HG03521 (cell line): ENCODE measurements around the gene NTM.
A peak's percentile ranks its signal among the peaks of the same experiment; 100 is the strongest.

ENCODE experiments used
- ATAC-seq: cut with Tn5 transposase; IDR thresholded peaks from one replicate; pipeline ENCODE4 v1.9.1; 2021; ENCODE audit warnings: mild to moderate bottlenecking, moderate library complexity; ENCODE audit not compliant: unreplicated experiment

NTM gene

GRCh38 chr11:132256528-132257279 is 886.3 kb downstream of the NTM start:
- ATAC-seq, result no peak

GRCh38 chr11:132257871-132258270 is 887.5 kb downstream of the NTM start:
- ATAC-seq, result no peak

- ATAC-seq, result no peak
Measured at GRCh38 chr11:132258875-132259274, 888.5 kb downstream of the NTM start.

DNA sequence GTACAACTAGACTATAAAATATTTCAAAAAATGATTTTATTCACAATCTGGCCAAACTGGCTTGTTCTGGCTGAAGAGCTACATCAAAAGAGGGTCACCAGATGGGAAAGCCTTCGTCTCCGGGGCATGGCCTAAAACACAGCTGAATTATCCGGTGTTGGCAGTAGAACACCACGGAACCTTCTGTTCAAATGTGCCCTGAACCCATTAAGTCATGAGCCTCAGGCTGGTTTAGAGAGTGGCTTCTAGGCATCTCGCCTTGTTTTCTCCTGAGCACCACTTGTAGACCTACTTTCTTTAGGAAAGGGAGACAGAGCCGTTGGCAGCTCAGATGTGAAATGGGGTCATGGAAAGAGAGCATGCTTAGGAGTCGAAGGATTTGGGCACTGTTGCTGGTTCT is 890.2 kb downstream of the NTM start:
- ATAC-seq, result no peak

- ATAC-seq, result no peak
Measured at GRCh38 chr11:132263241-132263640, 892.8 kb downstream of the NTM start.

DNA sequence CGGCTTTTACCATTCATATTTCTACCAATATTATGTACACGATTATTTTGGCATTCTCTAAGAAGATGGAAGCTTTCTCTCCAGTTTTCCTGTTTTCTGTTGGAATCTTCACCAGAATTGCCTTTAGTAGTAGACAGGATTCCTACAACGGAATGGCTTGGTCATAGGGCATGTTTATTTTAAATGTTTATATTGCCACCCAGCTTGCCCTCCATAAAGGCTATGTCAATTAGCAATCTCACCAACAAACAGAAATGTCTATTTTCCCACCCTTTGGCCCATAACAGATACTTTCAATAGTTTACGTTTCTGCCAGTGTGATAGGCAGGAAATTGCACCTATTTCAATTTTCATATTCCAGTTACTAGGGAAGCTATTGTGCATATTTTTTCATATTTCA is 893.5 kb downstream of the NTM start:
- no peak for ATAC-seq

DNA sequence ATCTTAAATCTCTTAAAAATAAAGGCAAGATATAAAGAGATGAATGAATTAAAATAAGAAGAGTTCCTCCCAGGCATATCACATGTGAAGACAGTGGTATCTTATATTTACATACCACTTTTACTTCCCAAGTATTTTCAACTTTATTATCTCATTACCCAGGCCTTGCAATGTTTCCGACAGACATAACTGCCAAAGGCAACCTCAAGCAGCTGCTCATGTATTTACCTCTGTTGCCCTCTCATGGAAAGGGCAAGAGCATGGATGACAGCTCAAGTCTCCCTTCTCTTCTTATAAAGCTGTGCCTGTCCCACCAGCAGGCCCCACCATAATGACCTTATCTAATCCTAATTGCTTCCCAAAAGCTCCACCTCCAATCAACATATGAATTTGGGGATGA is 894.2 kb downstream of the NTM start:
- ATAC-seq, result no peak

- peak; percentile 50 for ATAC-seq
Measured at GRCh38 chr11:132278801-132279574, 908.6 kb downstream of the NTM start.

- ATAC-seq, result no peak
Measured at GRCh38 chr11:132284048-132284447, 913.6 kb downstream of the NTM start.

DNA sequence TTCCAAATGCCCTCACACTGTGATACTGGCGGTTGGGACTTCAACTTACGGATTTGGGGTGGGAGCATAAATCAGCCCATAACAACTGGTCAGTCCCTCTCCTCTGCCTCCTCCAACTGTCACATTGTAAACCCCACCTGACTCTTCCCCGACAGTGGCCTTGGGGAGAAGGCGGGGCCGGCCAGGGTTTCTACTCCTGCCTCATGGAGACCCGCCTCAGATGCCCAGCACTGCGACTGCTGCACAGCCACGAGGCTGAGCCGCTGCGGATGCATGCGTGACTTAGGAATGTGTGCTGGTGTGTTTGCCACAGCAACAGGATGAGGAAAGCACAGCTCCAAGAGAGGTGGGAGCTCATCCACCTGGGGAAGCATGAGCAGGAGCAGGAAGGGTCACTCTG is 914.2 kb downstream of the NTM start:
- no peak for ATAC-seq

GRCh38 chr11:132285631-132286030 is 915.2 kb downstream of the NTM start:
- ATAC-seq, result no peak

DNA sequence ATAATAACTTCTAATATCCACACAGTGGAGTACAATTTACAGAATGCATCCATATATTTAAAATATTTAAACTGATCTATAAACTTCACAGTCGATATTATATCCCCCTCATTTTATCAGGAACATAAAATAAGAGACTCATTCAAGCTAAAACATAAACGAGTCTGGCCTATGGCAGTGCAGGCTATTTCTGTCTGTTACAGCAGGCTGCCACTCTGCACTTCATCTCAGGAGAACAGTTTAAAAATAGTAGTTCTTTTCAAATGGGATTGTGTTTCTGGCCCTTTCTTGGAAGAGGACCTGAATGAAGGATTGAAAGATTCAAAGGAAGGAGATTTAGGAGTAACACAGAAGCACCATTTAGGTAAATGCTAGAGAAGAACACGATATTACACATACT is 915.7 kb downstream of the NTM start:
- no peak for ATAC-seq

DNA sequence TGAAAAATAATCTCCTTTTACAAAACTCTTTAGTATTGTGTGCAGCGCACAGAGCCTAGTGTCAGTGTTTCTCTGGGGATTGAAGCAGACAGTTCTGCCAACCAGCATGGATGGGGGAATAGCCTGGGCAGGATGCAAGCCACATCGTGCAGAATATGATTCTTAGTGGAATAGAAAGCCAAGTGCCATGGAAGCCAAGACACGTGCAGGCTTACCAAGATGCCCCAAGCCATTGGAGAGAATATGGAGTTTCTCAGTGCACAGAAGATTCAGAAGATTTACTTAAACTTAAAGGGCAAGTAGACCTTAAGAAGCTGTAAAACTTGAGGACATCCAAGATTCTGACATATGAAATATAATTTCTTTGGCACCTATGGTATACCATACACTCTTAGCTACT is 917.6 kb downstream of the NTM start:
- ATAC-seq, result no peak

DNA sequence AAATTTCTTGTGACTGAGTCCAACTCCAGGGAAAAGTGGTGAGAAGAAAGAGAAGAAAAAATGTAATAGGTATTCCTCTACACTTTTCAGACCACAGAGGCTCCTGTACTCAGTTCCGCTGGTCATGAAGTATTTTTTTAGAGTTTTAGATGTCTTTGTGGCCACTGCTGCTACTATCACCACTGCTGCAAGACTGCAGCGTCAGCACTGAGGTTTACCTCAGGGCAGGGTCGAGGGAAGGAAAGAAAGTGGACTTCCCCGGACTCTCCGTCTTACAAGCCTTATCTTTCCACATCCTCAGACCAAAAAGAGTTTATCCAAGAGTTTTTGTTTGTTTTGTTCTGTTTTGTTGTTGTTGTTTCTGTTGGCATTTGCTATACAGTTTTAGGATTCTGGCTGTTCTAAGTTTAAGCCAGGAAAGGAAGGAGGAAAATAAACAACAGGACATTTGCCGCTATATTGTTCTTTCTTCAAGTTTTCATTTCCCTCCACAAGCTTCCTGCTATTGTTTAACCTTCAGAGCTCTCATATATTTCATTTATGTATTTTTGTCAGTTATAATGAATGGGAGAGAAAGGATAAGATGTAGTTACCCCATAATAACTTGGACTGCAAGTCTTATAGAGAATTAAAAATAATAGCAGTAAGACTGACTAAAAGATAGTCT is 919.3 kb downstream of the NTM start:
- no peak for ATAC-seq

DNA sequence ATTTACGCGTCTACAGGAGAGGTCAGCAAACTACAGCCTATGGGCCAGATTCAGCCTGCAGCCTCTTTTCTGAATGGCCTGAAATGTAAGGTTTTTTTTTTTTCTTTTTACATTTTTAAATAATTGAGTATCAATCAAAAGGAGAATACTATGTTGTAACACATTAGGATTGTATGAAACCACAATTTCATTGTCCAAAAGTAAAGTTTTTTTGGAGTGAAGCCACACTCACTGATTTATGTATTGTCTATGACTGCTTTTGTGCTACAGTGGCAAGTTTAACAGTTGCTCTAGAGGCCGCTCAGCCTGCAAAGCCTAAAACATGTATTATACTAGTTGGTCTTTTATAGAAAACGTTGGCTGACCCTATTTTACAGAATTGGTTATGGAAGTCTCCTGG is 923.2 kb downstream of the NTM start:
- ATAC-seq, result no peak

GRCh38 chr11:132296946-132297610 is 926.7 kb downstream of the NTM start:
- ATAC-seq, result no peak

- no peak for ATAC-seq
Measured at GRCh38 chr11:132298357-132298756, 927.9 kb downstream of the NTM start.

- ATAC-seq, result no peak
Measured at GRCh38 chr11:132300283-132300682, 929.9 kb downstream of the NTM start.

DNA sequence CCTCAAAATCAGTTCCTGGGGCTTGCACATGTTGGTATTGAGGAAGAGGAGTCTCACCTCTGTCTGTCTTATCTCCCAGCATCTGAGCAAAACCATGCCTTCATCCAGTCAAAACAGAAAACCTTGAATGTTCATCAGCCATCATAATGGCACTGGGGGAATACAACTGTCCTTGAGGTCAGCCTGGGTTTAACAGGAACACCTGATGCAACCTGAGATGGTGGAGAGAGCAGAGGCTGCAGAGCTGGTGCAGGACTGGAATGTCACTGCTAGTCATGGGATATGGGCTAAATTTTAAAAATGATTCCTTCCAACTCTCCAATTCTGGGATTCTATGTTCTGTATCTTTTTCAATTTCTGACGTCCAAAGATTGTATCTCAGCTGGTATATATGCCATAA is 931.0 kb downstream of the NTM start:
- no peak for ATAC-seq

DNA sequence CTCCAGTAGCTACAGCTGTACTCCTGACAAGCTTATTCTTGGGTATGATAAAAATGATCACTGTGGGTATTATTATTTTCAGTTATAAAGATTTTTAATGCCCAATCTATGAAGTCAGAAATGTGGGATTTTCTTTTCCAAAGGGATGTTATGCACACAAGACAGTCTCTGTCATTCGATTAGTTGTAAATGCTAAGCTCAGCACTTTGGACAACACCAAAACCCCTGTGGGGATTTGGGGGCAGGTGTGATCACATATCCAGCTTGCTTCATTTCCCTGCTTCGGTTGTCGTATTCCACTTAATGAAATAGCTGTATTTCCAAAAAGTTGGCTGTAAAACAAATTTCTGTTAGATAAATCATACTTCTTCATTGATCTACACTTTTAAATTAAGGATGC is 931.5 kb downstream of the NTM start:
- no peak for ATAC-seq

DNA sequence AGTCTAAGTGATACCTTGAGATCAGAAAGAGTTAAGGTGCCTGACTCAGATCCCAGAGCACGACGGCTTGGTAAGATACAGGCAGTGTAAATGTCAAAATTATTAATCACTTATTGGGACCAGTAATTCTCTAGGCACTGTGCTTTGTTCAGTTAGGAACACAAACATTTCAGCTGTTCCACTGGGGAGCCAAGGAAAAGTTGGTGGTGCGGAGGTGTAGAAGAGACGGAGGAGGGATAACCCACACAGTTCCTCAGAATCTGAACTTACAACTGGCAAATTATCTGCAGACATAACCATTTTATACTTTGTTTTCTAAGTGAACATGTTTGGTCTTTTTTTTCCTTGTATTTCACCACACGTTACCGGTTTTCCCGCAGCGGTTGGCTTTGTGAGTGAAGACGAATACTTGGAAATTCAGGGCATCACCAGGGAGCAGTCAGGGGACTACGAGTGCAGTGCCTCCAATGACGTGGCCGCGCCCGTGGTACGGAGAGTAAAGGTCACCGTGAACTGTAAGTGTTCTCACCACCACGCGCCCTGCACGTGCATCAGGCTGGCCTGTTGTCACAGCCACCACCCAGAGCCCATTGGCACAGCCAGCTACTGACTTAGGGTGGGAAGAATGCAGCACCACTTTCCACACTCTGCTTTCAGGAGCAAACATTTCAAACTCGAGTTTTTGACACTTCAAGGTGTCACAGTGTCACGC is 937.0 kb downstream of the NTM start:
- ATAC-seq, result no peak
